GM13977 (cell line): ENCODE measurements around the gene SORBS2.

Source experiments
- DNase-seq: peaks from one replicate; pipeline ENCODE4 v3.0.0; 2012; ENCODE audit warnings: low spot score
- in situ Hi-C: fragments of 300-500 bp; cut with MboI; formaldehyde crosslinking; loops from one replicate; pipeline ENCODE4 v1.12.0; 2022; ENCODE audit warnings: low sequenced_read_pairs, low pct_unique_long_range_greater_than_20kb, mixed read lengths, inconsistent platforms; ENCODE audit not compliant: unreplicated experiment
- TF ChIP-seq, protein P1 (sequence below): IDR thresholded peaks from 2 replicates; pipeline ENCODE4 v1.5.1; 2012; ENCODE audit warnings: mild to moderate bottlenecking, control low read depth; ENCODE audit not compliant: insufficient read depth; ENCODE audit errors: extremely low read depth, missing control alignments

Gene SORBS2

DNA sequence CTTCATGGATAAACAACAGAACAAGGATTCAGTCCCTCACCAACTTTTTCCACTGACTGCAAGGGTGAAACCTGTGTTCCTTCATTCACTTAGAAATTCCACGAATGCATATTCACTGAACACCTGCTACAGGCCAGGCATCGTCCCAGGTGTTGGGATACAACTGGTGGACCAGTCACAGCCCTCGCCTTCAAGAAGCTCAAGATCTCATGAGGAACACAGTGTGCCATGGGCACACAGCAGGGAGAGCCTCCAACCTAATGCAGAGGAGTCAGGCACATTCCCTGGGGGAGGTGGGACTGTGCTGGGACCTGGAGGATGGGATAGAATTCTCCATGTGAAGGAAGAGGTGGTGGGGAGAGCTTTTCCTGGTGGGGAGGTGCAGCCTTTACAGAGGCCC is 169.1 kb downstream of the SORBS2 start:
- DNase-seq, result no peak
- in situ Hi-C loops, result loop anchor here (10.0 kb wide), 1 partner anchor 382 kb away; no protein-coding TSS in a partner anchor
- TF ChIP-seq, protein P1, sequence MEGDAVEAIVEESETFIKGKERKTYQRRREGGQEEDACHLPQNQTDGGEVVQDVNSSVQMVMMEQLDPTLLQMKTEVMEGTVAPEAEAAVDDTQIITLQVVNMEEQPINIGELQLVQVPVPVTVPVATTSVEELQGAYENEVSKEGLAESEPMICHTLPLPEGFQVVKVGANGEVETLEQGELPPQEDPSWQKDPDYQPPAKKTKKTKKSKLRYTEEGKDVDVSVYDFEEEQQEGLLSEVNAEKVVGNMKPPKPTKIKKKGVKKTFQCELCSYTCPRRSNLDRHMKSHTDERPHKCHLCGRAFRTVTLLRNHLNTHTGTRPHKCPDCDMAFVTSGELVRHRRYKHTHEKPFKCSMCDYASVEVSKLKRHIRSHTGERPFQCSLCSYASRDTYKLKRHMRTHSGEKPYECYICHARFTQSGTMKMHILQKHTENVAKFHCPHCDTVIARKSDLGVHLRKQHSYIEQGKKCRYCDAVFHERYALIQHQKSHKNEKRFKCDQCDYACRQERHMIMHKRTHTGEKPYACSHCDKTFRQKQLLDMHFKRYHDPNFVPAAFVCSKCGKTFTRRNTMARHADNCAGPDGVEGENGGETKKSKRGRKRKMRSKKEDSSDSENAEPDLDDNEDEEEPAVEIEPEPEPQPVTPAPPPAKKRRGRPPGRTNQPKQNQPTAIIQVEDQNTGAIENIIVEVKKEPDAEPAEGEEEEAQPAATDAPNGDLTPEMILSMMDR, result no peak

DNA sequence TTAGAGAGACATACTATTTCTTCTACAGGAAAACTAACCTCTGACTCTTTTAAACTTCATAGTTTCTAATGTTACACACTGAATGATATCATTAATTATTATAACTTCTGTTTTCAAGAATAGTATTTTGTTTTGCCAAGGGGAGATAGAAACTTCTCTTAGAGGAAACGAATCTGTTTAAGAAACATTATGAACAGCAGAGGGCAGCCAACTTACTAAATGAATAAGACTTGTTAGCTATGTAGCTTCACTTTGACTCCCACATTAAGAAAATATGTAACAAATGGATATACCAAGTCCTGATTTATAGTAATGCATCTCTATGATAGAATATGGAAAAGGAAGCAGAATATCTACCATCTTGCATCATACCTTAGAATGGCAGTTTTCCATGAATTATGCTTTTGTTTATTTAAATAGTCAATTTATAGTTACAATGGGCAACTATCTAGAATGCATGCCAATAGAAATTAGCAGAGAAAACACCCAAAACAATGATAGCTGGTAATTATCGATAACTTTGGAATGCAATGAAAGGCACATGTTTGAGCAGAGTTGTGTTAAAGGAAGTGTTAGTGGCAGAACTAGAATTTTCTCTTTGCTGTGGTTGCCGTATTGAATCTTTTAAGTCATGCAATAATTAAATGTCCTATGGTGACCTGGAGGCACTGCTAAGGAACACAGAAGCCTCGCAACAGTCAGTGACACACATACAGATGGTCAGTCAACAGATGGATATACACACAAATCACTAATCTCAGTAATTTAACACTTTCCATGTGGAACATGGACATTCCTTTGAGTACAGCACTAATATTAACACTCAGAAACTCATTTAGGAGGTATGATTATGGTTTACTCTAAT is 171.0 kb downstream of the SORBS2 start:
- peak; percentile 69 for DNase-seq
- TF ChIP-seq, protein P1, result peak; percentile 31
- in situ Hi-C loops, result loop anchor here (10.0 kb wide), 1 partner anchor 384 kb away; no protein-coding TSS in a partner anchor

DNA sequence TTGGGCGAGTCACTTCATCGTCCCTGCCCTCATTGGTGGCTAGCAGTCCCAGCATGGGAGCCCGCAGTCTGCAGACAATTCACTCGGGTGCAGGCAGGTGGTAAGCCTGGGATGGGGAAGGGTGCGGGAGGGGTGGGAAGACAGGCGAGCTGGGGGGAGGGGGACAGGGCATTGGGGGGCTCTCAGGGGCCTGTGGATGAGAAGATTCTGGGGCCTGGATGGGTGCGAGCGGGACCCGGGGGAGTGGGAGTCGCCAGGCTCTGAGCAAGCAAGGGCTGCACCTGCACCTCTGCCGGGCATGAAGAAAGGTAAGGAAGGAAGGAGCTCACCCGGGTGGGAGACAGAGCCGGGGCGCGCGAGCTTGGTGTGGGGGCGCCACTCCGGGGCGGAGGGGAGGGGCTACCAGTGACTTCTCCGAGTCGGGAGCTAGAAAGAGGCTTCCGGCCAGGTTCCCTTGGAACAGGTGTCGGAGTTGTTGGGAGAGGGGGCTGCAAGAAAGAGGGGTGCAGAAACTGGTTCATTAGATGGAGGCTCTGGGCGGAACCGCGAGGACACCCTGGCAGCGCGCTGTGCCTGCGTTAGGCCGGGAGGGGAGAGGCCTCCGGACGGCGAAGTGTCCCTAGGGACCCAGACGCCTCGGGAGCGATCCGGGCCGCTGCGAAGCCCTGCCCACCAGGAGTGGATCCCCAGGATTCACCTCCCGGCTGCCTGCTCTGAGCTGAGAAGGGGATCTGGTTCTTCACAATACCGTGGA is 173.3 kb downstream of the SORBS2 start:
- TF ChIP-seq, protein P1, result no peak
- no peak for DNase-seq
- in situ Hi-C loops, result no loop called here

DNA sequence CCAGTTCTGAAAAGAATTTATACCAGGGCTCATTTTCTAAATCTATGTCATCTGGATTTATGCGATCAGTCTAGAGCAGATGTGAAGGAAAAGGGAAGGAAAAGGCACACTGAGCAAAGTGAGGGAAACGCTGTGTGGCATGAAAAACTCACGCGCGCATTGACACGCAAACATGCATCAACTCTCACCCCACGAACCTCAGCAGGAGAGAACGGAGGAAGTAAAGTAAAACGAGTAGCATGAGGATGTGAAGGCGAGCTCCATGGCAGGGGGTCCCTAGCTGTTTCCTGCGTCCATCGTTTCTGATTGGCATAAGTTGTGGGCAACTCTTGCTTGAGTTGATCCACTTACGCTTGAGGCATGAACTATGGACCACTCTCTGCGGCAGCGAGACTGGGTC is 173.9 kb downstream of the SORBS2 start:
- in situ Hi-C loops, result no loop called here
- TF ChIP-seq, protein P1, result no peak
- DNase-seq, result no peak

DNA sequence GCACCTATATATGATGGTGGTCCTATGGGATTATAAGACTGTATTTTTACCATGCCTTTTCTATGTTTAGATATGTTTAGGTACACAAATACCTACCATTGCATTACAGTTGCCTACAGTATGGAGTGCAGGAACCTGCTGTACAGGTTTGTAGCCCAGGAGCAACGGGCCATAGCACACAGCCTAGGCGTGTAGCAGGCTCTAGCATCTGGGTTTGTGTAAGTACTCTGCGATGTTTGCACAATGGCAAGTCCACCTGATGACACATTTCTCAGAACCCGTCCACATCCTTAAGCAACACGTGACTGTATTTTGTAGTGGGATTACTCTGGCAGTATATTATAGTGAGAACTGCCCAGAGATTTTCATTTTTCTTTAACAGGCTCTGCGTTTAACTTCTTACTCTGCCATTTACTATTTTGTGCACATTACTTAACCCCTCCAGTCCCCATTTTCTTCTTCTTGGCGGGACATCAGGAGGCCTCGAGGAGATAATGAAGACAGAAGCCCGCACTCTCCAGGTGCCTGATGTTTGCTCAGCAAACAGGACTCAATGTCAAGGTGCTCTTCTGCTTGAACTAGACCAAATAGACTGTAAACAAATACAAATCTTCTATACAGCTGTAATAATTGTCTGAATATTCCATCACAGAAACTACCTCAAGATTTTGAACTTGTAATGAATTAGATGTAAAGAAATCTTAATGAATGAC is 174.7 kb downstream of the SORBS2 start:
- DNase-seq, result no peak
- TF ChIP-seq, protein P1, result no peak
- in situ Hi-C loops, result no loop called here

DNA sequence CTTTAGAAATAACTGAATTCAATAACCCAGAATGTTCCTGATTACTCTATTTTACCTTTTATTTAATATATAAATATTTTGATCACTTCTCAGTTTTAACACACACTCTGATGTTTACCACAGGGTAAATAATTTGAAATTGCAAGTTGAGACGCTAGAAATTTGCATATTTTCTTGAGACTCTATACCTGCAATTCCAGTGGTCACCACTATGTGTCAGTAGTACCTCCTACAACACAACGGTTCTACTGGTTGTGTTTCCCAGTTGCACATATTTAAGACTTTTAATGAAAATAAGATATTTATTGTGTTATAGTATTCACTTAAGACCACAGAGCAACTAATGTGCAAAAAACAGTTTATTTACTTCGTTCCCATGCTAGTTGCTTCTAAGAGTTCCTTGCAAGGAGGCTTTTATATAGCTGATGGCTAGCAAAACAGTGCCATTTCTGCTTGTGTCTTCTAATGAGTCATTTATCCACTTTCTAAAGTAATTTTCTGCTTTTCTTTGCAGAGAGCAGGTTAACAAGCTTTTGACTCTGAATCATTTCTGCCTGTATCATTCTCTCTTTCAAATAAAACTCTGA is 177.8 kb downstream of the SORBS2 start:
- TF ChIP-seq, protein P1, result peak; percentile 40
- no peak for DNase-seq
- in situ Hi-C loops, result no loop called here
